Activated CD8-positive, alpha-beta memory T cell treated with anti-CD3 and anti-CD28 coated beads, Interleukin-2, amount 50 U/mL, for 1 hour (primary cell): Measurements from ENCODE around the gene MAGIX.

Experiments used
- DNase-seq: peaks from one replicate; pipeline ENCODE4 v3.0.0-alpha.2; 2020; ENCODE audit errors: extremely low read depth

MAGIX gene

DNA sequence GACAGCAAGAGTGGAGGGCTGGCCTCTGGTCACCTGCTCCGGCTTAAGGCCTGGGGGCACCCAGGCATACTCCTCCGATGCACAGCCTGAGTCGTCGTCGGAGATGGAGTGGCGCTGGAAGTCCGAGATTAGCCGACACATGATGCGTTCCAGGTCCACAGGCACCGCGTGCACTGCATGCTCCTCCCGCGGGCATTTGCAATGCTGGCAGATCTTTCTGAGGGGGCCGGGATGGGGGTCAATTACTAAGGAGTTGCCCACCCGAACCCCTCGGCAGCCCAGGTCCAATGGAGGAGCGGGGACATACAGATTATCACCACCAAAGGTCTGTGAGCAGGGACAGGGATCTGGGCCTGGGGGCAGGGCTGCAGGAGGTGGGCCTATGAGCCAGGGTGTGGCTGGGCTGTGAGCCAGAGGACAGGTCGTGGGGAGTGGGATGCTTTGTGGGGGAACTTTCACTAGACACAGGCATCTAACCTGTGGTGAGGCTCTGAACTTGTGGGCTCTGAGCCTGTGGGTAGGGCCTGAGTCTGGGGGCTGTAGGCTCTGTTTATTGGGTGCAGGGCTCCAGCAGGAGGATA lies 21.2 kb downstream of the MAGIX start:
- DNase-seq, result no peak

DNA sequence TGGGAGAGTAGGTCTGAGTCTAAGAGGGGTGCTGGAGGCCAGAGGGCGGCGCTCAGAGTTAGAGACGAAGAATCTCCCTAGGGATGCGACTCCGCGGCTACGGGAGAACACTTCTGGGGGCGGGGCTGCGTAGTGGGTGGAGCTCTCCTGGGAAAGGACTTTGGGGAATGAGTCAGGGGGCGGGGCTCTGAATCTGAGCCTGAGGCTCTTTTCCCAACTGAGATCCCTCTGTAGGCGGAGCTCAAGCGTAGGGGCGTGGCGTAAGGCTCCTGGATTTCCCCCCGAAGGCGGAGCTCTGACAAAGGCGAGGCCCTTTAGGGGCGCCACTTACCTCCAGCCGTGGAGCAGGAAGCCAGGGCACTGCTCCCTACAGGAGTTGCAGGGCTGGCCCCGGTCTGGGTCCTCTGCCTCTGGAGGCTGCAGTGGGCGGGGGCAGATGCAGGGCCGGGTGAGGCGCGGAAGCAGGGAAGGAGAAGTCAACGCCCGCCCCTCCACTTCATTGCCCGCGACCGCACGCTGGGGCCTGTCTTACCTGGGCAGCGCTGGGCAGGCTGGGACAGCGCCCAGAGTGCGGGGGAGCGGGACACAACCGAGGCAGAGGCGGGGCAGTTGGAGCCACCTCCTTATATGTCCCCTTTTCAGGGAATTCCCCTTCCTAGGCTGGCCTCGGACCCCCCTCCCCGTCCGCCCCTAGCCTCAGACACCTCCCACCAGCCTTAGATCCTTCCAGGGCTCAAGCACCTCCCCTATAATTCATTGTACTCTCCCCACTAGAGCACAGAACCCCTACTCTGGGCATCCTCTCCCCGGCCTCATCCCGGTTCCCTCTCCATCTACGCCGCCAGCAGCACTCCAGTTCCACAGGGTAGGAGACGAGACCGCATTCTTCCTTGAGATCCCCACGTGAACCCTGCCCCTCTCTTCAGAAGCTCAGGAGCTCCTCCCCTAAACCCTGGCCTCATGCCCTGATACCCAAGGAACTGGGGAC lies 22.0 kb downstream of the MAGIX start:
- no peak for DNase-seq

DNA sequence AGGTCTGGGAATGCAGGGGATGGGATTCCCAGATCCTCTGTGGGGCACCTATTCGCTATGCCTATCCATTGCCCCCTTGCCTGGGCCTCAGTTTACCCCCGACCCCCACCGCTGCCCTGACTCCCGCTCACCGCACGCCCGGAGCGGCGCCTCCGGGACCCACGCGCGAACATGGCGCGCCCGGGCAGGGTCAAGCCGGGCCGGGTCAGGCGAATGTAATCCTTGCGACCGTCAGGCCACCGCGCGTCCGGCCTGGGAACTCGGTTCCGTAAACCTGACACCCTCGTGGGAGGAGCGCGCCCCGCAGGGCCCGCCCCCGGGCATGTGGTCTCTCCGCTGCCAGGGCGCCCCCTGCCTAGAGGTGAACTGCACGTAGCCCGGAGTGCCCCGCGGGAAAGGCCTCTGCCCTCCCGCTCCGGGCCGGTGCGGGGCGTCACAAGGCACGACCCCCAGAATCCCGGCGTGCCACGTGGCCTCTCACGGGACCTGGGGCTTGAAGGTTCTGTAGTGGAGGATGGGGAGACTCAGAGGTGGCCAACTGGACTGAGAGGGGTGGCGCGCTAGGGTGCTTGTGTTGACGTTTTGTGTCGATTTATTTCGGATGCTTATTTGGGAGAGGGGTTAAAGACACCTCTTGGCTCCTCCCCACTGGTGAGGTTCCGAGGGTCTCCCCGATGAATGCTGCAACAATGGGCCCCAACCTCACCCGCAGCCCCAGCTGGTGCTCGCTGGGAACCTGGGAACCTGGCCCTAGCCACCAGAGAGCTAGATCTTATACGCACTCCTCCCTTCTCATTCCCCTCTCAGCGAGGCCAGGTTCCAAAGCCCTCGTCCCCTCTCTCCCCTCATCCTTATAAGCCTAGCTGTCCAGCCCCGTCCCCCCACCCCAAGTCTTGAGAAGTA lies 23.8 kb downstream of the MAGIX start, which contains the start of gene PRICKLE3:
Gene PRICKLE3, minus strand, starts transcription at position 249 of the 903 bp plus-strand sequence. Its CDS starts 76 bp downstream, at position 173.
- DNase-seq, result no peak

DNA sequence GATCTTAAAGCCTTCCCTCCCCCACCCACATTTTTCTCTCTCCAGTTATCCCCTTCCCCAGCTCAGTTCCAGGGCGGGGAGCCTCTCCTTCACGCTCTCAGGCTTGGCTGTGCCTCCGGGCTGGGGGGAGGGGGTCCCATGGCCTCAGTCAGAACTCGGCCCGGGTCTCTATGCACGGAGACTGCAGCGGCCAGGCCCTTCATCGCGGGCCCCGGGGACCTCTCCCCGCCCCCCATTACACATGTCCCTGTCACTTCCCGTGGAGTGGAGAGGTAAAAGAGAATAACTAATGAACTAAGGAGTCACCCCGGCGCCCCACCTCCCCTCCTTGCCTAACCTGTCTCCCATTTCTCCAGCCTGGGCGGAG lies 24.5 kb downstream of the MAGIX start:
- DNase-seq, result no peak

DNA sequence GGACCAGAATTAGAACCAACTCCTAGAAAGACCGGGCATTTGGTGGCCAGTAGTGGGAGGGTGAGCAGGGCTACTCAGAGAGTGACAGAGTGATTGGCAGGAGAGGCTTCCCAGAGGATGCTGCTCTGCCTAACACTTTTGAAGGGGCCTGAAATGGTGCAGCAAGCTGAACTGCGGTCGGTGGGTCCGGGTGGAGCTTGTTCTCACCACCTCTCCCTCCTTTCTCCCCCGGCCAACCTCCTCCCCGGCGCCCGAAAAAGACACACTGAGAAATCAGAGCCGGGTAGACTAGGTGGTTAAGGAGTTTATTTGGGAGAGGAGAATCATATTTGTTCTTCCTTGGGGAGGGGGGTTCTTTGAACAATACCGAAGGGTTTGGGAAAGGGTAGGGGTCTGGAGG lies 25.0 kb downstream of the MAGIX start:
- DNase-seq, result no peak

DNA sequence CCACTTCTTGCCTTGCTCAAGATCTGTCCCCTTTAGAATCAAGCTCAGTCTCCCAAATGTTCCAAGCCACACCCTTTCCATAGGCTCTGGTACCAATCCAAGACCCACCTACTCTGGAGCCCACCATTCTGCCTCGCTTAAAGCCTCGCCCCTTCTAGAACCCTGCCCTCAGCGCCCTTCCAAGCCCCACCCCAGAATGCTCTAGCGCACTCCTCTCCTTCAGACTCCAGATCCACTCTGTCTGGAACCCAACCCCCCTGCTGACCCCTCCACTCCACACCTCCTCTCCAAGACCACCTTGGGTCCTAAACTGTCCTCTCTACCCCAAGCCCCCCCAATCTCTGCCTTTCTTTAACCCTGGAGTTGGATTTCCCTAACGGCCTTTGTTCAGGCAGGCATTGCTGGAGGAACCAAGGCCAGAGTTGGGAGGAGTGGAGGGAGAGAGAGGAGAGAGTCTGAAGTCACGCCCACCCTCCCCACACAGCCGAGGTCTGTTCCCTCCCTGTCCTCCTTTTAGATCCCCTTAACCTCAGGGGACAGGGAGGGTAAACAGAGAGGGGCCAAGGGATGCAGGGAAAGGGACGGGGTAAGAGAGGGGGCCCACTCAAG lies 26.0 kb downstream of the MAGIX start:
- no peak for DNase-seq

DNA sequence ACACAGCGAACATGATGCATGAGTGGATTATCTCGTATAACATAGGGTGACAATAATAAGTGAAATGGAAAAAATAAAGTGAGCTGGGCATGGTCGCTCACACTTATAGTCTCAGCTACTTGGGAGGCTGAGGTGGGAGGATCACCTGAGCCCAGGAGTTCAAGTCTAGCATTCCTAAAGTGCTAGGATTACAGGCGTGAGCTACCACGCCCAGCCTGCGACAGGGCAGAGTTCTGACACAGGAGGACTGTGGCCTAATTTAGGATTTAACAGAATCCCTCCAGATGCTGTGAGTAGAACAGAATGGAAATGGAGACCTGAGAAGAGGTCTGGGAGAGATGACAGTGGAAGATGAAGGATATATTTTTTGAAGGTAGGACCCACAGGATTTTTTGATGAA lies 27.0 kb downstream of the MAGIX start:
- no peak for DNase-seq

DNA sequence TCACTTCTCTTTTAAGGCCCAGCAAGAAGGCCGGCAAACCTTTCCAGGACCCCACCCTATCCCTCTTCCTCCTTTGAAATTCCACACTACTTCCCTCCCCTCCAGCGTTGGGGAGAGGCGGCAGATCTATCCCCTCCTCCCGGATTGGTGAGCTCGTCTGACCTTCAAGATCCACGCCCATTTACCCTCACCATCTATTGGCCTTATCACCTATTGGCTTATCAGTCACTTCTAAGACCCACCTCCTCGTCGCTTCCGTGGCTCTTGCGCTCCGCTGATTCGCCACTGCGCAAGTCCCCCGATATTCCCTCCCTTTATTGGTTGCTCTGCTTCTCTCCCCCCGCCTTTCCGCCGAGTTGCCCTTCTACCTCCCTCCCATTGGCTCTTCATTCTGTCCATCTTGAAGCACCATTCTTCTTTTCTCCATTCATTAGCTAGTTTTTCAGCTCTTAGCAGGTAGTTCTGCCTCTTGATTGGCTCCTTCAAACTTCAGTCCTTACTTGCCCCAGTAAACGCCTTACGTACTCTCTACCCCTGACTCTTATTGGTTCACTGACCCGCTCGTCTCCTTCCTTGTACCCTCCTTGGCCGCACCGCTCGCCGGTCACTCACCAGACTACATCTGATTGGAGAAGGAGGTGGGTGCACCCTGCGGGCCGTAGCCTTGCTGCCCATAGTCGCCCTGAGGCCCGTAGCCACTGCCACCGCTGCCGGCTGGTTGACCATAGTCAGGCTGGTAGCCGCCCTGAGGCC lies 28.4 kb downstream of the MAGIX start:
- DNase-seq, result peak; percentile 69

DNA sequence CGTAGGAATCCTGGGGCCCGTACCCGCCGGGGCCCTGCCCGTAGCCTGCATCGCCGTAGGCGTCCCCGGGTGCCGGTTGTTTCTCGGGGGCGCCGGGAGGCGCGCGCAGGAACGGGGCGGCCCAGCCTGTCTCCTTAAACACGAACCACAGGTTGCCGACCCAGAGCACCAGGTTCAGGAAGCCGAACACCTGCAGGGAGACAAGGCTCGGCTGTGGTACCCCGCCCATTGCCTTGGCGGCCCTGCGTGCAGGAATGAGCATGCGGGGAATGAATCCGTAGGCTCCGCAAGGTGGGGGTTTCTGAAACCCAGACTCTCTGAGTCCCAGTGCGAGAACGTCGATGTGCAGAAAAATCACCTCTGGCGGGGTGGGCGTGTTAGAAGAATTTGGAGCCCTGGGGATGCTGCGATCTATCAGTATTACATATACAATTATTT lies 29.0 kb downstream of the MAGIX start:
- no peak for DNase-seq

DNA sequence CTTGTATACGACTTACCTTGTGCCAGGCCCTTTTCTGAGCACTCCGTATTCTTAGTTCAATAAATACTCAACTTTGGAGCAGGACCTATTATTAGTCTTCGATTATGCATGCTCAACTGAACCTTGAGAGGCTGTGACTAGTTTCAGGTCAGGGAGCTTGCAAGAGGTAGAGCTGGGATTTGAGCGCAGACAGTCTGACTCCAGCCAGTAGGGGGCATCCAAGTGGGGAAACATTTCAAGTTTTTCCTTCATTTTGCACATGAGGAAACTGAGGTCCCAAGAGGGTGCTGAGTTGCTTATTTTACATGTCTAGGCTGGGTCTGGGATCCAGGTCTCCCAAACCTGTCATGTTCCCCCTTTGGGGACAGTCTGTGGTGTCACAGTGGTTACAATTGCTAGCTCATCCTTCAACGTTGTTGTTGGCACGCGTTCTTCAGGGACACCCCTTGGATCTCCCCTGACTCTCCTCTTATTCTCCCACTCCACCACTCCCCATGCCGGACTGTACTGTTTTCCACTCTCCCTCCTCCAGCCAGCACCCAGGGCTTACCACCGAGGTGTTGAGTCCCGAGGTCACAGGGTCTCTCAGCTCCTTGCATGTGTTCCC lies 30.3 kb downstream of the MAGIX start:
- no peak for DNase-seq

DNA sequence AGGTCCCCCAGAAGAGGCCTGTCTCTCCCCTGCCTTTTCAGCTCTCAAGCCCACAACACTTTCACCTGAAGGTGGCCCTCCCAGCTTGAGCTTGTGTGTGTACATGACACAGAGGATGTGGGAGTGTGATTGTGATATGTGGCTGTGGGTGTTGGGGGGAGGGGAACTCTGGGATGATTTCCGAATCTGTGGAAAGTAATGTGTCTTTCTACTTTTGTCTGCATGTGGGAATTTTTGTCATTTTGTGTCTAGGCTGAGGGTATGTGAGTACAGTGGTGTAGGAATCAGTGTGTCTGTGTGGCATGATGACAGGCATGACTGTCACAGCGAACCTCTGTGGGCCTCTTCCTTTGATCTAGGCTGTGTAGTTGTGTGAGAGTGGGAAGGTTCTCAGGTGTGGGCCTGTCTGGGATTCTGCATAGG lies 31.0 kb downstream of the MAGIX start:
- no peak for DNase-seq

DNA sequence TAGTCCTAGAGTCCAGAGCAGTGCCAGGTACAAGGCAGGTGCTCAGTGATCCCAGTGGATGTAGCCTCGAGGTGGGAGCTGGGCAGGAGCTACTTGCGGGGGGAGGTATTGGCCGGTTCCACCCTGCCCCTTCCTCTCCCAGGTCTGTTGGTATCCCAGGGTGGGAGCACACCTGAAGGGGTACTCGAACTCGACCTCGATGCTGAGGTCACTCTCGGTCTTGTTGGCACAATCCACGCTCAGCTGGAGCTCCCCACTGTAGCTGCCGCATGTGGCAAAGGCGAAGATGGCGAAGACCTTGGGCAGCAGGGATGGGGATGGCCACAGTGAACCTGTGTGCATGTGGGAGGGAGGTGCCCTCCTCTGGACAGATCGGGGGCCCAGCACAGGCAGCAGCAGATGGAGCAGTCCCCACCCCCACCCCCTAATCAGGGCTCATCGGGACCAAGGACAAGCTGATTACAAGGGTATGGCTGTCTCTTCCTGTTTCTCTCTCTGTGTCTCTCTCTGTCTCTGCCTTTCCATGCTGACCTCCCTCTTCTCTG lies 35.1 kb downstream of the MAGIX start:
- no peak for DNase-seq

DNA sequence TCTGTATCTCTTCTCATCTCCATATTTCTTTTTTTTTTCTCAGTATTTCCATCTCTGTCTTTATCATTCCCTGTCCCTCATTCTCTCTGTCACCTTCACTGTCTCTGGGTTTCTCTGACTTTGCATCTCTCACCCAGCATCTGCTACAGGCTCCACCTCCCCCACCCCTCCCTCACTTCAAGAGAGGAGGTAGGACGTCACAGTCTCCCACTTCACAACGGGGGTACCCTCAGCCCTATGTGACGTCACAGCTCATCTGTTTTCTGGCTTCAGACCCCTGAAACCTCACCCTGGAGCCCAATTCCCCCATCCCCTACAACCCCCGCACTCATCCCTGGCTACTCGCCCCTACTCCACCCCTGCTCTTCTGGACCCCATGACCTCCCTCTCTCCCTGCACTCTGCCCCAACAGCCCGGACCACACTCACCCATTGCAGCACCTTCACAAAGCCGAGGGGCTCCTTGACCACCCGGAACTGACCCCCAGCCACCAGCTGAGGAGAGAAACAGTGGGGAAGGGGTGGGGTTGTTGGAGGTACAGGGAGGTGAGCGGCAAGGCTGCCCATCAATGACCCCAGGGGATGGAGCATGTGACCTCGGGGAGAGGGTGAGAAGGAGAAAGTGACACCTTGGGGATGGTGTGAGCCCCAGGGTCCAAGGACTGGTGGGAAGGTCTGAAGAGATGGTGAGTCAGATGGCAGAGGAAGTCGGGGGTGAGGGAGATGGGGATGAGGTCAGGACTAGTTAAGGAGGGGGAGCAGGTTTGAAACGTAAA lies 36.2 kb downstream of the MAGIX start:
- DNase-seq, result no peak

DNA sequence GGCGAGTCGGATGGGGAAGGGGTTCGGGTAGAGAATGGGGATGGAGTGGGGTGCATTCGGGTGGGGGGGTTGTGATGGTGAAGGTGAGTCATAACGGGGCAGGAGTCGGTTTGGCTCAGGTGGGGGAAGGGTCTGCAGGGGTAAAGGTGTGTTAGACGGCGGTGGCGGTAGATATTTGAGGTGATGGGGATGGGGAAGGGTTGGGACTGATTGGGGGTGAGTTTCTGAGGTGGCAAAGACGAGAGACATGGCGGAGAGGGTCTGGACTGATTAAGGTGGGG lies 36.7 kb downstream of the MAGIX start:
- no peak for DNase-seq

DNA sequence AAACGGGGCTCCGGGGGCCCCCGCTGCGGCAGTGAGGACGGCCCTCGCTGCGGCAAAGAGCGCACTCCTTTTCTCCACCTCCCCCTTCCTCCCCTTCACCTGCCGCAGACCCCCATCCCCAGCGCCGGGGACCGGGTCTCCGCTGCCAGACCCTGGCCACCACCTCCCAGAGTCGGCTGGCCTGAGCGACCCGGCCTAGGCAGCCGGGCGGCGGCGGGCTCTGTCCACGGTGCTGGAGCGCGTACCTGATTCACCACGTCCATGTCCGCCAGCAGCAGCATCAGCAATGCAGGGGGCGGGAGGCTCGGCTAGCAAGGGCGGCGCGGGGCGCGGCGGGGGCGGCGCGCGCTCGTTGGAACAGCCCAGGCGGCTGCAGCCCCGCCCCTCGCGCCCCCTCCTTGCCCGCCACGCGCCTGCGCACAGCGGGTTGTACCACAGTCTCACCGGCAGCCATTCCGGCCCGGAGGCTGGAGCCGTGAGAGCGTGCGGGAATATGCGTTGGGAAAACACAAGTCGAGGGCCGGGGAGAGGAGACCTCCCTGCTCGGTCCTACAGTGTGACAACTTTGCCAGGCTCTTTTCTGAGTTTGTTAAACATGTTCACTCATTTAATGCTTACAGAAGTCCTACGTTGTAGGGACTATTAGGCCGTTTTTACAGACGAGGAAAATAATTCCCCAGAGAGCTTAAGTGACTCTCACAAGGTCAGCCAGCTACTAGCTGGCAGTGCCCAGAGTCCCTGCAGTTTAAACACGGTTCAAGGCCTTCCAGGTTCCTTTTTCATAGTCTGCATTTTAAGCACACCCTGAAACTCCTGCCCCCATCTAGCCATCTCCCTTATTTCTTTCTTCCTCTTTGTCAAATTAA lies 37.6 kb downstream of the MAGIX start, which contains the start of gene SYP:
Gene SYP, minus strand, starts transcription at position 288 of the 866 bp plus-strand sequence. Its CDS starts 7 bp downstream, at position 281.
- peak; percentile 62 for DNase-seq

DNA sequence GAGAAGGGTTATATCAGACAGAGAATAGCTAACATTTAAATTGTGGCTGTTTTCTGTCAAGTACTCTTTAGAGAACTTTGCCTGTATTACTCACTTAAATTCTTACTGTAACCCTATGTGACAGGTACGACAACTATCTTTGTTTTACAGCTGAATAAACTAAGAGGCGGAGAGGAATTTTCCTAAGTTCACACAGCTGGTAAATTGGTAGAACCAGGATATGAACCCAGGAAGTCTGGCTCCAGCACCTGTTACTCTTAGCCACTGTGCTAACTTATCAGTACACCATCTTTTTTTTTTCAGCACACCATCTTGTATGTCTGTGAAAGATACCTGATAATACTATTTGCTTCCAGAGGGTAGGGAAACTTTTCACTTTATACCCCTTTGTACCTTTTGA lies 39.5 kb downstream of the MAGIX start:
- no peak for DNase-seq

DNA sequence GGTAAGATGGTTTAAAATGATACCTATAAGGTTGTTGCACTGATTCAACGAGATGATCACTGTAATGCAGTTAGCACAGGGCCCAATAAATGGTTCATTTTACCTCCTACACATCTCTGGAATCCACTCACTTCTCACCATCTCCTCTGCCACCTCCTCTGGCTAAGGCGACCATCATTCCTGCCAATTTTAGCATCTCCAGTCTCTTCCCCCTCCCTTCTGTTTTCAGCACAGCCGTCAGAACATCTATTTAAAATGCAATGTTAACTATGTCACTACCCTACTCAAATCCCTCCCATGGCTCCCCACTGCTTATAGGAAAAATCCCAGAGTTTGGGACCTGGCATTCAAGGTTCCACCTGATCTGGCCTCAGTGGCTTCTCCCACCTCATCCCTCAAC lies 41.0 kb downstream of the MAGIX start:
- DNase-seq, result no peak

DNA sequence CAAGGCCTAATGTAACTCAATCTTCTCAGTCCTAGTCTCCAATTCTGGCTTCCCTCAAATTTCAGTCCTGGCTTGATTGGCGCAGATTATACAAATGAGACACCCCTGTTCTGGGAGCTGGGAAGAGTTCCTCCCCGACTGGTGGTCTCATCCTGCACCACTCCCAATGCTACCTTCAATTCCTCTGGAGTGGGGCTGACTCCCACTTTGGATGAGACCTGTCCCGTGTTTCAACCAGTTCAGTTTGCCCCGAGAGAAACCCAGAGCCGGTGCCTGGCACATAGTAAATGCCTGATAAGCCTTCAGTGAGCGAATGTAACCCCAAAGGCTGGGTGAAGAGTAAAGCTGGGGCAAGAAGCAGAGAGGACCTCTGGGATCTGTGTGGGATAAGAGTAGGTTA lies 41.5 kb downstream of the MAGIX start:
- DNase-seq, result no peak

DNA sequence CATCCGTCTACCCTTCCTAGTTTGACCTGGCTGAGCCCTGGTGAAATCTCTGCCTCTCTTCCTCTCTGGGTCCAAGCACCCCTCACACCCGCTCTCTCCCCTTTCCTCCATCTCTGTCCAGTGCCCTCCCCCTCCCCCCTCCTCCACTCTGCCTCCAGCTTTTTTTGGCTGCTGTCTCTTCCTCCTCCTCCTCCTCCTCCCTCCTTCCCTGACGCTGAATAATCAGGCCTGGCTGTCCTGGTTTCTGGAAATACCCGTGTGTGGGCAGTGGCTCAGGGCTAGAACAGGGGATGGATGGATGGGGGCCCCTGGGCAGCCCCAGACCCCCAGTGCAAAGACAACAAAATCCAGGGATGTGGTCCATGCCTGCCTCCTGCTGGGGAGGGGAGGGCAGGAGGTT lies 42.2 kb downstream of the MAGIX start:
- no peak for DNase-seq
